BJ (cell line): ENCODE measurements around the gene UPF2. TPM values are rescaled to one million over a fixed set of nuclear protein-coding genes. Genes with fewer than 3 reads are reported as not detected.

ENCODE experiments used
- CTCF ChIA-PET: fragments of 350-600 bp; formaldehyde crosslinking; extraction: SDS; loops from one replicate; lab custom pipeline; 2021; ENCODE audit warnings: antibody characterized with exemption, inconsistent platforms; lab: Yijun Ruan, JAX
- POLR2A ChIA-PET: fragments of 300-600 bp; sonication (Branson Sonifier 250); formaldehyde crosslinking; extraction: SDS; loops from one replicate; lab custom pipeline; 2021; ENCODE audit warnings: antibody characterized with exemption; lab: Charles Lee
- DNase-seq: peaks from one replicate; pipeline ENCODE4 v3.0.0-alpha.2; 2011; ENCODE audit warnings: low read depth
- H3K27me3 ChIP-seq: 2 replicates; pipeline ENCODE4 v1.6.0; 2011; ENCODE audit warnings: low read length; ENCODE audit not compliant: control insufficient read depth, insufficient read depth
- H3K36me3 ChIP-seq: 2 replicates; pipeline ENCODE4 v1.5.1; 2011; ENCODE audit warnings: low read length; ENCODE audit not compliant: control insufficient read depth, insufficient read depth
- H3K4me3 ChIP-seq: 2 replicates; pipeline ENCODE4 v1.5.1; 2011; ENCODE audit warnings: low read depth, mild to moderate bottlenecking, control low read depth, low read length
- polyA plus RNA-seq: library from polyadenylated mRNA; depleted of rRNA; stranded (reverse); fragments of >200 nt; gene quantifications from 2 replicates; pipeline ENCODE4 v1.2.3, GENCODE V29; 2011
- TF ChIP-seq, protein P1 (sequence below): IDR thresholded peaks from 2 replicates; pipeline ENCODE4 v1.5.1; 2011; ENCODE audit warnings: low read depth, mild to moderate bottlenecking, control low read depth, inconsistent platforms, low read length, moderate library complexity; ENCODE audit not compliant: insufficient read depth

The UPF2 gene
- polyA plus RNA-seq, 1 experiment, result 5.5 TPM

DNA sequence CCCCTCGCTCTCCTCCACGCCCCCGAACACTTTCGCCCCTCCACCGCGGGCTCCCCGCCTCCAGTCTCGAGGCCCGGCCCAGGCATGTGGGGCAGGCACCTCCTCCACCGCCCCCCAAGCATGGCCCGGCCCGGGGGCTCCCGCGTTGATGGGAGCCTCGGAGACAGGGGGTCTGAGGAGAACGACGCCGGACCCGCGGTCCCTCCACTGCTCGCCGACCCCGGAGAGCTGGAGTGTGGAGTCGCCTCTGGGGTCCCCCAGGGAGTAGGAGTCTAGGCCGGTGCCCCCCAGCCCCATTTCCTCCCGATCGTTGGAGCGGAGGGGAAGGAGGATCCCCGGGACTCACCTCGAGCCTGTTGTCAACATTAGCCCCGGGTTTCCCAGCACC, 206 bp downstream of the UPF2 start:
- Histone ChIP-seq H3K36me3 (no peaks in the 10 kb centered on the region), H3K4me3 (peak overlapping the region; percentile 100), H3K27me3 (no peaks in the 10 kb centered on the region)
- POLR2A ChIA-PET, result interaction anchor here (0.7 to 1.4 kb wide), 2 partner anchors 153 kb away, joined by 3 to 5 read pairs; partner anchors contain the start of genes CDC123 and NUDT5
- TF ChIP-seq, protein P1, sequence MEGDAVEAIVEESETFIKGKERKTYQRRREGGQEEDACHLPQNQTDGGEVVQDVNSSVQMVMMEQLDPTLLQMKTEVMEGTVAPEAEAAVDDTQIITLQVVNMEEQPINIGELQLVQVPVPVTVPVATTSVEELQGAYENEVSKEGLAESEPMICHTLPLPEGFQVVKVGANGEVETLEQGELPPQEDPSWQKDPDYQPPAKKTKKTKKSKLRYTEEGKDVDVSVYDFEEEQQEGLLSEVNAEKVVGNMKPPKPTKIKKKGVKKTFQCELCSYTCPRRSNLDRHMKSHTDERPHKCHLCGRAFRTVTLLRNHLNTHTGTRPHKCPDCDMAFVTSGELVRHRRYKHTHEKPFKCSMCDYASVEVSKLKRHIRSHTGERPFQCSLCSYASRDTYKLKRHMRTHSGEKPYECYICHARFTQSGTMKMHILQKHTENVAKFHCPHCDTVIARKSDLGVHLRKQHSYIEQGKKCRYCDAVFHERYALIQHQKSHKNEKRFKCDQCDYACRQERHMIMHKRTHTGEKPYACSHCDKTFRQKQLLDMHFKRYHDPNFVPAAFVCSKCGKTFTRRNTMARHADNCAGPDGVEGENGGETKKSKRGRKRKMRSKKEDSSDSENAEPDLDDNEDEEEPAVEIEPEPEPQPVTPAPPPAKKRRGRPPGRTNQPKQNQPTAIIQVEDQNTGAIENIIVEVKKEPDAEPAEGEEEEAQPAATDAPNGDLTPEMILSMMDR, result no peak
- DNase-seq, result no peak
- CTCF ChIA-PET, result interaction anchor here (0.6 to 1.1 kb wide), 2 partner anchors 10 to 61 kb away, joined by 3 read pairs; no protein-coding TSS in a partner anchor

DNA sequence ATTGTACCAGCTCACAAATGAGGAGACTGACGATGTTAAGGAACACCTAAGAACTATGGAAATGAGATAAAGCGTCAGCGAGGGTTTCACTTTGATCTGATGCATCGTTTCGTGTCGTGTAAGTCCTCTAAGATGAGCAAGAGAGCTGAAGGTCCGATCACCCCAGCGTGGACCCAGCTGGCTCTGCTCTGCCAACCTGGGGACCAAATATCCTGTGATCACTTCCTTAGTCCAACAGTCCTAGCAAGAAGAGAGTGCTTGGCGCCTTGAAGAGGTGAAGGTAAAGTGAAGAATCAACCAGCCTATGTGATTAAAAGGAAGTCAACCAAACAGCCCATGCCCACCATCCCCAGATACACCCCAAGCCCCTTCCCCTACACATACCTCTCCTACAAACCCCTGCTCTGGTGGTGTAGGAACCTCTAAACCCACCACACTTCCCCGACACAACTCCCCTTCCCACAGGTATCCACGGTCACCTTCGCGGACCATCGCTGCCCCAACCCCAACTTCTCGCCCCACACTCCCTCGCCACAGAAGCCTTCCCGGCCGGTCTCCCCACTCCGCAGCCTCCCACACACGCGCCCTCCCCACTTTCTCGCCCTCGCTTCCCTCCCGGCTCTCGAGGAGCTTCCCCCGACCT, 722 bp downstream of the UPF2 start:
- ChIA-PET POLR2A (interaction anchor here (0.7 to 1.4 kb wide), 2 partner anchors 153 to 154 kb away, joined by 3 to 5 read pairs; partner anchors contain the start of genes CDC123 and NUDT5), CTCF (no interaction called here)
- Histone ChIP-seq H3K4me3 (peak overlapping the region; percentile 100), H3K36me3 (no peaks in the 10 kb centered on the region), H3K27me3 (no peaks in the 10 kb centered on the region)
- TF ChIP-seq, protein P1, result no peak
- no peak for DNase-seq

- POLR2A ChIA-PET, result no interaction called here
- no peak overlapping the region for H3K4me3 ChIP-seq
- CTCF ChIA-PET, result no interaction called here
- TF ChIP-seq, protein P1, result no peak
- H3K27me3 ChIP-seq, result no peaks in the 10 kb centered on the region
- DNase-seq, result no peak
- peaks cover 7% of the 10 kb centered on the region for H3K36me3 ChIP-seq
These were observed 6.4 kb downstream of the UPF2 start for GRCh38 chr10:12036073-12036655.

DNA sequence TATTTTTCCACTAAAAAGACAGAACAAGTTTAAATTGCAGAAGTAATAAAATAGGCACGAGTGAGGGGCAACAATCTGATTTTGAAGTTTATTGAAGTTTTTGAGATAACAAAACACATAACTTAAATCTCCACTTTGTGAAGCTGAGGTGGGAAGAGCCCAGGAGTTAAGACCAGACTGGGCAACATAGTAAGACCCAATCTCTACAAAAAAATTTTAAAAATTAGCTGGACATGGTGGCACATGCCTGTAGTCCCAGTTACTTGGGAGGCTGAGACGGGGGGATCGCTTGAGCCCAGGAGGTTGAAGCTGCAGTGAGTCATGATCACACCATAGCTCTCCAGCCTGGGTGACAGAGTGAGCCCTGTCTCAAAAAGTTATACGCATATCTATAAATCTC, 11.2 kb downstream of the UPF2 start:
- no peak for DNase-seq
- TF ChIP-seq, protein P1, result no peak
- no peak overlapping the region for H3K4me3 ChIP-seq
- peaks cover 10% of the 10 kb centered on the region for H3K36me3 ChIP-seq
- ChIA-PET CTCF (interaction anchor here (0.6 to 1.4 kb wide), 2 partner anchors 12 to 194 kb away, joined by 3 read pairs; no protein-coding TSS in a partner anchor), POLR2A (no interaction called here)
- no peaks in the 10 kb centered on the region for H3K27me3 ChIP-seq

- Histone ChIP-seq H3K27me3 (no peaks in the 10 kb centered on the region), H3K36me3 (peaks cover 2% of the 10 kb centered on the region), H3K4me3 (no peak overlapping the region)
- ChIA-PET POLR2A (no interaction called here), CTCF (no interaction called here)
- DNase-seq, result no peak
- TF ChIP-seq, protein P1, result no peak
These were observed 15.1 kb downstream of the UPF2 start for GRCh38 chr10:12027539-12027938.
